ENCODE data around the gene SHKBP1.
A peak's percentile ranks its signal among the peaks of the same experiment; 100 is the strongest.
"Not testable (repeated sequence)": the region's sequence is repeated elsewhere in the genome, so short reads cannot be mapped to it uniquely, and the experiment has no call there.

Gene SHKBP1

DNA sequence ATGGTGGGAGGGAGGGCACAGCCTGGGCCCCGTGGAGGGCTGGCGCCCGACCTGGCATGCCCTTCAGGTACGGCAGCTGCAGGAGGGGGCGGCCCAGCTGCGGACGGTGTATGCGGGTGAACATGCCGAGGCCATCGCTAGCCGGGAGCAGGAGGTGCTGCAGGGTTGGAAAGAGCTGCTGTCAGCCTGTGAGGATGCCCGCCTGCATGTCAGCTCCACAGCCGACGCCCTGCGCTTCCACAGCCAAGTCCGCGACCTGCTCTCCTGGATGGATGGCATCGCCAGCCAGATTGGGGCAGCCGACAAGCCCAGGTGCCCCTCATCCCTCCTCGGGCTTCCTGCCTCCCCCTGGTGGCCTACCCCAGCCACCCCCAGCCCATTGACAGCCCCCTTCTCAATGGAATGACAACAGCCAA is 16.6 kb upstream of the SHKBP1 start:
- Histone ChIP-seq H3K4me1 (ENCODE audit: control insufficient read depth, insufficient read depth, low read length) (no peaks in the 10 kb centered on the region), H3K27me3 (ENCODE audit: control insufficient read depth, insufficient read depth, low read length) (peaks cover 24% of the 10 kb centered on the region), H3K9ac (ENCODE audit: low read depth, low read length) (no peak overlapping the region), H3K4me2 (ENCODE audit: low read length) (no peak overlapping the region), H3K36me3 (ENCODE audit: insufficient read depth, low read length) (no peaks in the 10 kb centered on the region), H3K9me3 (replicated peaks; ENCODE audit: low read length) (no peaks in the 10 kb centered on the region), H3K4me3 (ENCODE audit: low read length) (no peak overlapping the region)

- Histone ChIP-seq H3K4me2 (ENCODE audit: low read length) (no peak overlapping the region), H3K4me3 (ENCODE audit: low read length) (no peak overlapping the region), H3K4me1 (ENCODE audit: control insufficient read depth, insufficient read depth, low read length) (no peaks in the 10 kb centered on the region), H3K36me3 (ENCODE audit: insufficient read depth, low read length) (no peaks in the 10 kb centered on the region), H3K9ac (ENCODE audit: low read depth, low read length) (no peak overlapping the region), H3K9me3 (replicated peaks; ENCODE audit: low read length) (no peaks in the 10 kb centered on the region), H3K27me3 (ENCODE audit: control insufficient read depth, insufficient read depth, low read length) (peaks cover 33% of the 10 kb centered on the region)
These were observed 14.7 kb upstream of the SHKBP1 start for GRCh38 chr19:40561947-40562346.

- H3K4me2 ChIP-seq (ENCODE audit: low read length): not testable (repeated sequence)
These were observed 12.1 kb upstream of the SHKBP1 start for GRCh38 chr19:40564535-40564934.

GRCh38 chr19:40565355-40565754 is 11.3 kb upstream of the SHKBP1 start:
- peaks cover 32% of the 10 kb centered on the region for H3K27me3 ChIP-seq (ENCODE audit: control insufficient read depth, insufficient read depth, low read length)
- H3K4me3 ChIP-seq (ENCODE audit: low read length): no peak overlapping the region
- H3K9me3 ChIP-seq (replicated peaks; ENCODE audit: low read length): no peaks in the 10 kb centered on the region
- no peak overlapping the region for H3K9ac ChIP-seq (ENCODE audit: low read depth, low read length)
- H3K36me3 ChIP-seq (ENCODE audit: insufficient read depth, low read length): no peaks in the 10 kb centered on the region
- H3K4me2 ChIP-seq (ENCODE audit: low read length): no peak overlapping the region
- H3K4me1 ChIP-seq (ENCODE audit: control insufficient read depth, insufficient read depth, low read length): peaks cover 14% of the 10 kb centered on the region

More at GRCh38 chr19:40564535-40564934, 12.1 kb upstream of the SHKBP1 start:
- H3K9ac ChIP-seq (ENCODE audit: low read depth, low read length); H3K4me1 ChIP-seq (ENCODE audit: control insufficient read depth, insufficient read depth, low read length); H3K36me3 ChIP-seq (ENCODE audit: insufficient read depth, low read length); H3K4me3 ChIP-seq (ENCODE audit: low read length); H3K9me3 ChIP-seq (replicated peaks; ENCODE audit: low read length): not testable (repeated sequence)
- peaks cover 39% of the 10 kb centered on the region for H3K27me3 ChIP-seq (ENCODE audit: control insufficient read depth, insufficient read depth, low read length)

DNA sequence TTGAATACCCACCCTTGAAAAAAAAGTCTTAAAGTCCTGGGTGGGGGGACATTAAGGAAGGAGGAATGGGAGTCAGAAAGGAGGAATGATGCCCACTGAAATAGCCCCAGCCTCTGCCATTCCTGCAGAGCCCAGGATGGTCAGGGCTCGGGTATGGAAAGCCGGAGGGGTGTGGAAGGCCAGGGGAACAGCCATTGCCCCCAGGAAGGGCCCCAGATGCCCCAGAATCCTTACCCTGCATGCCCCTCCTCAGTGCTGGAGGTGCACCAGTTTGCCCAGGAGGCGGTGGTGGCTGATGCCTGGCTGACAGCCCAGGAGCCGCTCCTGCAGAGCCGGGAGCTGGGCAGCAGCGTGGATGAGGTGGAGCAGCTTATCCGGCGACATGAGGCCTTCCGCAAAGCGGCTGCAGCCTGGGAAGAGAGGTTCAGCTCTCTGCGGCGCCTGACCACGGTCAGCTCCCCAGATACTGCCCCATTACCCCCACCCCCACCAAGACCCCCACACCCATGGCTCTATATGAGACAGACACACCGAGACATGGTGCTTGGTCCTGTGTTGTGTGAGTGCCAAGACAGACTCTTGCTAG is 10.7 kb upstream of the SHKBP1 start:
- H3K27me3 ChIP-seq (ENCODE audit: control insufficient read depth, insufficient read depth, low read length): peaks cover 30% of the 10 kb centered on the region
- H3K4me3 ChIP-seq (ENCODE audit: low read length): no peak overlapping the region
- no peaks in the 10 kb centered on the region for H3K9me3 ChIP-seq (replicated peaks; ENCODE audit: low read length)
- no peak overlapping the region for H3K9ac ChIP-seq (ENCODE audit: low read depth, low read length)
- H3K4me2 ChIP-seq (ENCODE audit: low read length): no peak overlapping the region
- H3K36me3 ChIP-seq (ENCODE audit: insufficient read depth, low read length): no peaks in the 10 kb centered on the region
- H3K4me1 ChIP-seq (ENCODE audit: control insufficient read depth, insufficient read depth, low read length): peaks cover 14% of the 10 kb centered on the region

- peak overlapping the region; percentile 61 for H3K4me3 ChIP-seq (ENCODE audit: low read length)
- no peaks in the 10 kb centered on the region for H3K9me3 ChIP-seq (replicated peaks; ENCODE audit: low read length)
- no peaks in the 10 kb centered on the region for H3K36me3 ChIP-seq (ENCODE audit: insufficient read depth, low read length)
- peaks cover 30% of the 10 kb centered on the region for H3K27me3 ChIP-seq (ENCODE audit: control insufficient read depth, insufficient read depth, low read length)
- H3K4me1 ChIP-seq (ENCODE audit: control insufficient read depth, insufficient read depth, low read length): peaks cover 14% of the 10 kb centered on the region
- no peak overlapping the region for H3K9ac ChIP-seq (ENCODE audit: low read depth, low read length)
- peak overlapping the region; percentile 87 for H3K4me2 ChIP-seq (ENCODE audit: low read length)
These were observed 9.5 kb upstream of the SHKBP1 start for GRCh38 chr19:40567040-40567749.

DNA sequence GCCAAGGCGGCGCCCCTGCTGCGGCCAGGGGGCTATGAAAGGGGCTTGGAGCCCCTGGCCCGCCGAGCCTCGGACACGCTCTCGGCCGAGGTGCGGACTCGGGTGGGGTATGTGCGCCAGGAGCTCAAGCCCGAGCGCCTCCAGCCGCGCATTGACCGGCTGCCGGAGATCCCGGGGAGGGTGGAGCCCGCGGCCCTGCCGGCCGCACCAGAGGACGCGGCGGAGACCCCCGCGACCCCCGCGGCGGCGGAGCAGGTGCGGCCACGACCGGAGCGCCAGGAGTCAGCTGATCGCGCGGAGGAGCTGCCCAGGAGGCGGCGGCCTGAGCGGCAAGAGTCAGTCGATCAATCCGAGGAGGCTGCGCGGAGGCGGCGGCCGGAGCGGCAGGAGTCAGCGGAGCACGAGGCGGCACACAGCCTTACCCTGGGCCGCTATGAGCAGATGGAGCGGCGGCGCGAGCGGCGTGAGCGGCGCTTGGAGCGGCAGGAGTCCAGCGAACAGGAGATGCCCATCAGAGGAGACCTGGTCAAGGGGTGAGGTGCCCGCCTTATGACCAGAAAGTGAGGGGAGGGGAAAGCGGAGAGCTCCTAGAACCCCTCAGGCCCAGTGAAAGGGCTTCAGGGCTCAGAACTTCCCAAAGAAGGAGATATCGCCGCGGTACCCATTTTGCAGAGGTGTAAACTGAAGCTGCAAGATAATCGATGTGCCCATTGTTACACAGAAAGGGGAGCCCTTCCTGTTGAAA is 8.8 kb upstream of the SHKBP1 start:
- Histone ChIP-seq H3K4me2 (ENCODE audit: low read length) (peak overlapping the region; percentile 87), H3K36me3 (ENCODE audit: insufficient read depth, low read length) (no peaks in the 10 kb centered on the region), H3K27me3 (ENCODE audit: control insufficient read depth, insufficient read depth, low read length) (peaks cover 30% of the 10 kb centered on the region), H3K4me3 (ENCODE audit: low read length) (peak overlapping the region; percentile 61), H3K9me3 (replicated peaks; ENCODE audit: low read length) (no peaks in the 10 kb centered on the region), H3K4me1 (ENCODE audit: control insufficient read depth, insufficient read depth, low read length) (peaks cover 14% of the 10 kb centered on the region), H3K9ac (ENCODE audit: low read depth, low read length) (no peak overlapping the region)

- H3K4me2 ChIP-seq (ENCODE audit: low read length): peak overlapping the region; percentile 92
- no peaks in the 10 kb centered on the region for H3K9me3 ChIP-seq (replicated peaks; ENCODE audit: low read length)
- peaks cover 14% of the 10 kb centered on the region for H3K4me1 ChIP-seq (ENCODE audit: control insufficient read depth, insufficient read depth, low read length)
- peaks cover 22% of the 10 kb centered on the region for H3K27me3 ChIP-seq (ENCODE audit: control insufficient read depth, insufficient read depth, low read length)
- peak overlapping the region; percentile 82 for H3K4me3 ChIP-seq (ENCODE audit: low read length)
- H3K36me3 ChIP-seq (ENCODE audit: insufficient read depth, low read length): no peaks in the 10 kb centered on the region
- peak overlapping the region; percentile 96 for H3K9ac ChIP-seq (ENCODE audit: low read depth, low read length)
These were observed 6.2 kb upstream of the SHKBP1 start for GRCh38 chr19:40570313-40571004.

DNA sequence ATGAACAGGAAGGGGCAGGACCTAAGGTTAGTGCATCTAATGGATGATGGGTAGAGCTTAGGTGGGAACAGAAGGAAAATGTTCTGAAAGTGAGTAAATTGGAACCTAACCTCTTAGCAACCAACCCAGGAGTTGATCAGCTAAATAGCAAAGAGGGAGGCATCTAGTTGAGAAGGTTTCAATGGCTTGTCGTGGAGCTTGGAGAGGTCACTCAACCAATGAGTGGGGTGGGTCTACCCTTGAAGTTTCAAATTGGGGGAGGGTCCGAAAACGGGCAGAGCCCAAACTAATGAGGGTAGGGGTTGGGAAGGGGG is 5.7 kb upstream of the SHKBP1 start:
- Histone ChIP-seq H3K9ac (ENCODE audit: low read depth, low read length) (no peak overlapping the region), H3K4me1 (ENCODE audit: control insufficient read depth, insufficient read depth, low read length) (peaks cover 14% of the 10 kb centered on the region), H3K9me3 (replicated peaks; ENCODE audit: low read length) (no peaks in the 10 kb centered on the region), H3K4me2 (ENCODE audit: low read length) (peak overlapping the region; percentile 21), H3K4me3 (ENCODE audit: low read length) (no peak overlapping the region), H3K27me3 (ENCODE audit: control insufficient read depth, insufficient read depth, low read length) (peaks cover 17% of the 10 kb centered on the region), H3K36me3 (ENCODE audit: insufficient read depth, low read length) (no peaks in the 10 kb centered on the region)

- H3K9ac ChIP-seq (ENCODE audit: low read depth, low read length): no peak overlapping the region
- H3K4me3 ChIP-seq (ENCODE audit: low read length): no peak overlapping the region
- H3K36me3 ChIP-seq (ENCODE audit: insufficient read depth, low read length): no peaks in the 10 kb centered on the region
- no peak overlapping the region for H3K4me2 ChIP-seq (ENCODE audit: low read length)
- peaks cover 13% of the 10 kb centered on the region for H3K27me3 ChIP-seq (ENCODE audit: control insufficient read depth, insufficient read depth, low read length)
- H3K4me1 ChIP-seq (ENCODE audit: control insufficient read depth, insufficient read depth, low read length): peaks cover 14% of the 10 kb centered on the region
- no peaks in the 10 kb centered on the region for H3K9me3 ChIP-seq (replicated peaks; ENCODE audit: low read length)
These were observed 4.7 kb upstream of the SHKBP1 start for GRCh38 chr19:40571831-40572495.

- Histone ChIP-seq H3K4me1 (ENCODE audit: control insufficient read depth, insufficient read depth, low read length) (peaks cover 4% of the 10 kb centered on the region), H3K9ac (ENCODE audit: low read depth, low read length) (no peak overlapping the region), H3K9me3 (replicated peaks; ENCODE audit: low read length) (no peaks in the 10 kb centered on the region), H3K27me3 (ENCODE audit: control insufficient read depth, insufficient read depth, low read length) (no peaks in the 10 kb centered on the region), H3K4me3 (ENCODE audit: low read length) (no peak overlapping the region), H3K4me2 (ENCODE audit: low read length) (no peak overlapping the region), H3K36me3 (ENCODE audit: insufficient read depth, low read length) (peaks cover 16% of the 10 kb centered on the region)
These were observed 1.3 kb upstream of the SHKBP1 start for GRCh38 chr19:40575326-40575725.
